HEK293 (cell line): Measurements from ENCODE around the gene RHOV.

Experiments used
- CTCF ChIP-seq: fragments of 450-650 bp; formaldehyde crosslinking; IDR thresholded peaks from 2 replicates; pipeline ENCODE4 v1.5.1; 2016; ENCODE audit warnings: missing biosample characterization, missing genetic modification characterization
- MYNN ChIP-seq: fragments of 450-650 bp; formaldehyde crosslinking; IDR thresholded peaks from 2 replicates; pipeline ENCODE4 v1.5.1; 2016; ENCODE audit warnings: missing biosample characterization, missing genetic modification characterization, borderline replicate concordance
- REPIN1 ChIP-seq: fragments of 450-650 bp; formaldehyde crosslinking; IDR thresholded peaks from 2 replicates; pipeline ENCODE4 v1.5.1; 2017; ENCODE audit warnings: missing biosample characterization, missing genetic modification characterization, low read depth
- SP2 ChIP-seq: fragments of 450-650 bp; formaldehyde crosslinking; IDR thresholded peaks from 2 replicates; pipeline ENCODE4 v1.5.1; 2016; ENCODE audit warnings: missing biosample characterization, missing genetic modification characterization
- ZFP3 ChIP-seq: fragments of 450-650 bp; formaldehyde crosslinking; IDR thresholded peaks from 2 replicates; pipeline ENCODE4 v1.5.1; 2016; ENCODE audit warnings: low read depth, missing biosample characterization, missing genetic modification characterization
- ZNF311 ChIP-seq: fragments of 450-650 bp; formaldehyde crosslinking; IDR thresholded peaks from 2 replicates; pipeline ENCODE4 v1.5.1; 2017; ENCODE audit warnings: missing biosample characterization, missing genetic modification characterization, borderline replicate concordance
- ZNF510 ChIP-seq: fragments of 450-650 bp; formaldehyde crosslinking; IDR thresholded peaks from 2 replicates; pipeline ENCODE4 v1.5.1; 2018; ENCODE audit warnings: mild to moderate bottlenecking, missing genetic modification characterization, missing biosample characterization; ENCODE audit not compliant: insufficient replicate concordance
- ZNF585B ChIP-seq: fragments of 450-650 bp; formaldehyde crosslinking; IDR thresholded peaks from 2 replicates; pipeline ENCODE4 v1.5.1; 2016; ENCODE audit warnings: missing biosample characterization, missing genetic modification characterization
- ZNF792 ChIP-seq: fragments of 450-650 bp; formaldehyde crosslinking; IDR thresholded peaks from 2 replicates; pipeline ENCODE4 v1.5.1; 2016; ENCODE audit warnings: missing biosample characterization, missing genetic modification characterization
- ZNF830 ChIP-seq: fragments of 450-650 bp; IDR thresholded peaks from 2 replicates; pipeline ENCODE4 v1.5.0; 2018; ENCODE audit warnings: missing biosample characterization, missing genetic modification characterization, low read depth, mild to moderate bottlenecking, moderate library complexity
- TF ChIP-seq, protein P1 (sequence below): fragments of 450-650 bp; formaldehyde crosslinking; IDR thresholded peaks from 2 replicates; pipeline ENCODE4 v1.5.1; 2016; ENCODE audit warnings: missing biosample characterization, missing genetic modification characterization
- TF ChIP-seq, protein P2 (sequence below): fragments of 450-650 bp; formaldehyde crosslinking; IDR thresholded peaks from 2 replicates; pipeline ENCODE4 v1.5.1; 2016; ENCODE audit warnings: missing biosample characterization, missing genetic modification characterization
- TF ChIP-seq, protein P3 (sequence below): fragments of 450-650 bp; IDR thresholded peaks from 2 replicates; pipeline ENCODE4 v1.5.1; 2018; ENCODE audit warnings: missing biosample characterization, mild to moderate bottlenecking, missing genetic modification characterization

DNA sequence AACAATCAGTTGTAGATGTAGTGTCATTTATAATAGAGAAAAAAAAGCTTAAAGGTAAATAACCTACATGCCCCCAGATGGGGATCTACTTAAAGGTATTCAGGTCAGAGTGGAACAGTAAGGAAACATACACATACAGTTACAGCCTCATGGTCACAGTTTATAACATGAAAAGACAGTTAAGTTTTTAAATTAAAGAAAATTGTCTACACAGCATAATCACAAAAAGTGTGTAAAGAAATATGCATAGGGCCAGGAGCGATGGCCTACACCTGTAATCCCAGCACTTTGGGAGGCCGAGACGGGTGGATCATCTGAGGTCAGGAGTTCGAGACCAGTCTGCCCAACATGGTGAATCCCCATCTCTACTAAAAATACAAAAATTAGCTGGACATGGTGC, 6.8 kb downstream of the RHOV start:
- TF ChIP-seq ZNF792 (tag by site-specific recombination) (no peak), ZFP3 (tag by site-specific recombination) (no peak), CTCF (tag by site-specific recombination) (no peak), ZNF585B (tag by site-specific recombination) (no peak), ZNF830 (tag by site-specific recombination) (no peak), MYNN (tag by site-specific recombination) (no peak), ZNF311 (tag by site-specific recombination) (no peak), REPIN1 (tag by site-specific recombination) (no peak), SP2 (tag by site-specific recombination) (no peak), ZNF510 (tag by site-specific recombination) (no peak)
- TF ChIP-seq, protein P1, sequence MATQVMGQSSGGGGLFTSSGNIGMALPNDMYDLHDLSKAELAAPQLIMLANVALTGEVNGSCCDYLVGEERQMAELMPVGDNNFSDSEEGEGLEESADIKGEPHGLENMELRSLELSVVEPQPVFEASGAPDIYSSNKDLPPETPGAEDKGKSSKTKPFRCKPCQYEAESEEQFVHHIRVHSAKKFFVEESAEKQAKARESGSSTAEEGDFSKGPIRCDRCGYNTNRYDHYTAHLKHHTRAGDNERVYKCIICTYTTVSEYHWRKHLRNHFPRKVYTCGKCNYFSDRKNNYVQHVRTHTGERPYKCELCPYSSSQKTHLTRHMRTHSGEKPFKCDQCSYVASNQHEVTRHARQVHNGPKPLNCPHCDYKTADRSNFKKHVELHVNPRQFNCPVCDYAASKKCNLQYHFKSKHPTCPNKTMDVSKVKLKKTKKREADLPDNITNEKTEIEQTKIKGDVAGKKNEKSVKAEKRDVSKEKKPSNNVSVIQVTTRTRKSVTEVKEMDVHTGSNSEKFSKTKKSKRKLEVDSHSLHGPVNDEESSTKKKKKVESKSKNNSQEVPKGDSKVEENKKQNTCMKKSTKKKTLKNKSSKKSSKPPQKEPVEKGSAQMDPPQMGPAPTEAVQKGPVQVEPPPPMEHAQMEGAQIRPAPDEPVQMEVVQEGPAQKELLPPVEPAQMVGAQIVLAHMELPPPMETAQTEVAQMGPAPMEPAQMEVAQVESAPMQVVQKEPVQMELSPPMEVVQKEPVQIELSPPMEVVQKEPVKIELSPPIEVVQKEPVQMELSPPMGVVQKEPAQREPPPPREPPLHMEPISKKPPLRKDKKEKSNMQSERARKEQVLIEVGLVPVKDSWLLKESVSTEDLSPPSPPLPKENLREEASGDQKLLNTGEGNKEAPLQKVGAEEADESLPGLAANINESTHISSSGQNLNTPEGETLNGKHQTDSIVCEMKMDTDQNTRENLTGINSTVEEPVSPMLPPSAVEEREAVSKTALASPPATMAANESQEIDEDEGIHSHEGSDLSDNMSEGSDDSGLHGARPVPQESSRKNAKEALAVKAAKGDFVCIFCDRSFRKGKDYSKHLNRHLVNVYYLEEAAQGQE (tag by site-specific recombination), result no peak
- TF ChIP-seq, protein P2, sequence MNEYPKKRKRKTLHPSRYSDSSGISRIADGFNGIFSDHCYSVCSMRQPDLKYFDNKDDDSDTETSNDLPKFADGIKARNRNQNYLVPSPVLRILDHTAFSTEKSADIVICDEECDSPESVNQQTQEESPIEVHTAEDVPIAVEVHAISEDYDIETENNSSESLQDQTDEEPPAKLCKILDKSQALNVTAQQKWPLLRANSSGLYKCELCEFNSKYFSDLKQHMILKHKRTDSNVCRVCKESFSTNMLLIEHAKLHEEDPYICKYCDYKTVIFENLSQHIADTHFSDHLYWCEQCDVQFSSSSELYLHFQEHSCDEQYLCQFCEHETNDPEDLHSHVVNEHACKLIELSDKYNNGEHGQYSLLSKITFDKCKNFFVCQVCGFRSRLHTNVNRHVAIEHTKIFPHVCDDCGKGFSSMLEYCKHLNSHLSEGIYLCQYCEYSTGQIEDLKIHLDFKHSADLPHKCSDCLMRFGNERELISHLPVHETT (tag by site-specific recombination), result no peak
- TF ChIP-seq, protein P3, sequence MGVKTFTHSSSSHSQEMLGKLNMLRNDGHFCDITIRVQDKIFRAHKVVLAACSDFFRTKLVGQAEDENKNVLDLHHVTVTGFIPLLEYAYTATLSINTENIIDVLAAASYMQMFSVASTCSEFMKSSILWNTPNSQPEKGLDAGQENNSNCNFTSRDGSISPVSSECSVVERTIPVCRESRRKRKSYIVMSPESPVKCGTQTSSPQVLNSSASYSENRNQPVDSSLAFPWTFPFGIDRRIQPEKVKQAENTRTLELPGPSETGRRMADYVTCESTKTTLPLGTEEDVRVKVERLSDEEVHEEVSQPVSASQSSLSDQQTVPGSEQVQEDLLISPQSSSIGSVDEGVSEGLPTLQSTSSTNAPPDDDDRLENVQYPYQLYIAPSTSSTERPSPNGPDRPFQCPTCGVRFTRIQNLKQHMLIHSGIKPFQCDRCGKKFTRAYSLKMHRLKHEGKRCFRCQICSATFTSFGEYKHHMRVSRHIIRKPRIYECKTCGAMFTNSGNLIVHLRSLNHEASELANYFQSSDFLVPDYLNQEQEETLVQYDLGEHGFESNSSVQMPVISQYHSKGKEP (tag by site-specific recombination), result no peak
